ENCODE results near the gene RPAIN.

RPAIN gene

DNA sequence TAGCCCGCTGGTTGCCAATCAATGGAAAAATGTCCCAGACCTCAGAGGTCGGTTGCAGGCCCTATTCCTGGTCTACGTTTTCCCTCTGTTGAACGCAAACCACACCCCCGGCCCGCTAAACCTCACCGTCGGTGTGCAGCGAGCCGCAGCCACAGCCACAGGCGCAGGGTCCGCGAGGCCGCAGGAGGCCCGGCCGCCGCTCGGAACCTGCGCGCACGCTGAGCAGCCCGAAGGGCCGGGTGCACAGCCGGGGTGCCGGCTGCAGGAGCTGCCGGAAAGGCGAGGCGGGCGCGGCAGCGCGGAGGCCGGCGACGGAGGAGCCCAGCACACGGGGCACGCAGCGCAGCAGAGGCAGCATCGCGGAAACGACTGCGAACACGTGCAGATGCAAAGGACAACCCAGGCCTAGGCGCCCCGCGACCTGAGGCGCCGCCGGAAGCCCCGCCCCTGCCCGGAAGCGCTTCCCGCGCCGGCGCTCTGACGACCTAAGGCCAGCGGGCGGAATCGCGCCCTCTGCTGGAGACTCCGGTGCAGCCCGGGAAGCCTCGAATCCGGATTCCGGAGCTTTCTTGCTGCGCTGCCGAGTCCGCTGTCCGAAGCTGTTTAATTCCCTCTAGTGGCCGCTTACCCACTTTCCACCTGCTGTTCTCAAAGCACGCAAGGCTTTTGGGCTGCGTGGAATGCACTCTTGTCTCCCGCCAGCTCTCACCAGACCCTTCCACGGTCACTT is 18.9 kb downstream of the RPAIN start, which contains the start of gene C1QBP:
C1QBP (minus strand) TSS at position 440 of the 730 bp plus-strand sequence; CDS start at position 358, 82 bp downstream.
- TF ChIP-seq ZNF274 (IDR thresholded peaks at IDR 0.05; ENCODE audit: low read depth, low read length) = no peak
- peak within 1 kb of the TSS; percentile 98 for H3K4me3 ChIP-seq (ENCODE audit: low read length)

DNA sequence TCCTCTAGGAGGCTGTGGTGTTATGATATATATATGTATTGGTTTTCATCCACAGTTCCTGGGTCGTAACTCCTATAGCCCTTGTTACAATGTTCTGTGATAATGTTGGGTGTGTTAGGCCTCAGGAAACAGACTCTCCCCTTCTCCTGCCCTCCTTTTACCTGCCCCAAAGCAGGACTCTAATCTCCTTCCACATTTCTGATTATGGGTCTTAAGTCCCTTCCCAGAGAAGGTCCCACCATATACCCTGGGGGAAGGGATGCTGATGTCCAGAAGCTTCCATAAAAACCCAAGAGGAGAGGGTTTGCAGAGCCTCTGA is 19.4 kb downstream of the RPAIN start:
- TF ChIP-seq ZNF274 (IDR thresholded peaks at IDR 0.05; ENCODE audit: low read depth, low read length) = no peak
- H3K4me3 ChIP-seq (ENCODE audit: low read length) = peak overlapping the region; percentile 9; the same call in 1 of the 2 replicates

DNA sequence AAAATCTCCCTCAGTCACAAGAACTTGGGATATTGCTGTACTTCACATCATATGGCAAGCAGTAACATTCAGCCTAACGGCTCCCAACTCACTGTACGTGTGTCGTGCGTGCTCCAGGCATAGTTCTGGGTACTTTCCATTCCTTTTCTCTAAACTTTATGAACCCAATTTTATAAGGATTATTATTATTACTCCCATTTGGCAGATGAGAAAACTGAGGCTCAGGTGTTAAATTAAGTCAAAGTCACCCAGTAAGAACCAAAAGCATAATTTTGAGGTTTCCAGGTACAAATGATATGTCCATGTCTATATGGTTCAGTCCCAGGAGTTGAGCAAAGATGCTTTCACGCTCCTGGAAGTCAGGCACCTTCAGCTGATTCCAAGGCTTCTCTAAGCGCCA is 23.7 kb downstream of the RPAIN start:
- no peak overlapping the region for H3K4me3 ChIP-seq (ENCODE audit: low read length)
- no peak for TF ChIP-seq ZNF274 (IDR thresholded peaks at IDR 0.05; ENCODE audit: low read depth, low read length)

DNA sequence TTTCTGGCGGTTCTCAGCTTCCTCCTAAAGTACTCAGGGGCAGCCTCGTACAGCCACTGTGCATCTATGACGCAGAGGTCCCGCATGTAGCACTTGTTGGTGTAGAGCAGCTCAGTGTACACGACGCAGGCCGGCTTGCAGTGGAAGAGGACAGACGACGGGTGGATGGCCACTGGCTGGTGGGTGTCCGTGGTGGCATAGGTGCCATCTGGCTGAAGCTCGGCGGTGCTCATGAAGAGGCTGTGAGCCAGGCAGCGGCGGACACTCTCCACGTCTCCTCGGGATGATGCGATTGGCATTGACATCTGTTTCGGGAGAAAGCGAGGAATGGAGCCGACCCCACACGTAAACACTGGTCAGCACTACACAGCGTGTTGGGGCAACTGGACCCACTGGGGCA is 24.2 kb downstream of the RPAIN start:
- H3K4me3 ChIP-seq (ENCODE audit: low read length) = no peak overlapping the region
- no peak for TF ChIP-seq ZNF274 (IDR thresholded peaks at IDR 0.05; ENCODE audit: low read depth, low read length)

DNA sequence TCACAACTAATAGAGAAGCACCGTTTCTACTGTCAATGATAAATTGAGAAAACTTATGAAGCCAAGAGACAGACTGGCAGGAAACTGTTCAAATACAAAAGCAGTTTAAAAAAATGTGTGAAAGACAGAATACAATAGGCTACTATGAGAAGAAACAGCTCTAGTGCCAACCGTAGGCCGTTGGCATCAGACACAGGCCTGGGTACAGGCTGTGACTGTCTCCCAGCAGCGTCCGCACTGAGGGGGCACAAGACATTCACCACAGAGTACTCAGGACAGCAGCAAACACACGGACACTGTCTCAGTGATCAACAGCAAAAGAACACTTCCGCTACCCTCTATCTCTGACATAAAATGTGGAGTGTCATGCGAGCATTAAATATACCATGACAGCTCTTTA is 26.8 kb downstream of the RPAIN start:
- no peak overlapping the region for H3K4me3 ChIP-seq (ENCODE audit: low read length)
- no peak for TF ChIP-seq ZNF274 (IDR thresholded peaks at IDR 0.05; ENCODE audit: low read depth, low read length)

DNA sequence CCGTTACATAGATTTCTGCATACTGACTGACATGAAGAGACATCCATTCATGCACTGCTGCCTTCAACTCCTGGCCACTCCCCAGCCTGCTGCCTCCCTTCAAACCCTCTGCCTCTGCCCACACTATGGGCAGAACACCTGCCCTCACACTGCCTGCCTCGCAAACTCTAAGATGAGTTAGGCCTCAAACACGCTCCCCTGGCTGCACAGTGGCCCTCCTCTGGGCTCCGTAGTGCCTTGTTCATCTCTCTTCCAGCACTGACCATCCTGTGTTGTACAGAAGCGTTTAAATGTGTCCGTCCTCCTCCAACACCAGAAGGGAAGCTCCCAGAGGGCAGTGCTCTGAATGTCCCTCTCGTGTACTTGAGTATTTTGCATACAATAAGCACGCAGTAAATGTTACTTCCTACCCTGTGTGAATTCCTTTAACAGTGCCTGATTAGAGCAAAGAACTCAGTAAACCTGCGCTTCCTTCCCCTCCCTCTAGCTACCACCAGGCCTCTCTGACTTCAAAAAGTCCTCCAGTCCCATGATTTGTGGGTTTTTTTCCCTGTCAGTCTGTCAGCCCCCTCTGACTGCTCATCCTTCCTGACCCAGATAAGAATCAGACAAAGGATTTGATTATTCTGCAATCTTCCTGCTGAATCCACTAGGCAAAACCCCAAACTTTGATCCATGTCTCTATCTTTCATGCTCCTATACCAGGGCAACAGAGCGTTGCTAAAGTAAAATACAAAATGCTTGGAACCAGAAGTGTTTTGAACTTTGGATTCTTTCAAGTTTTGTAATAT is 44.9 kb downstream of the RPAIN start:
- no peak for TF ChIP-seq ZNF274 (IDR thresholded peaks at IDR 0.05; ENCODE audit: low read depth, low read length)
- H3K4me3 ChIP-seq (ENCODE audit: low read length) = no peak overlapping the region

DNA sequence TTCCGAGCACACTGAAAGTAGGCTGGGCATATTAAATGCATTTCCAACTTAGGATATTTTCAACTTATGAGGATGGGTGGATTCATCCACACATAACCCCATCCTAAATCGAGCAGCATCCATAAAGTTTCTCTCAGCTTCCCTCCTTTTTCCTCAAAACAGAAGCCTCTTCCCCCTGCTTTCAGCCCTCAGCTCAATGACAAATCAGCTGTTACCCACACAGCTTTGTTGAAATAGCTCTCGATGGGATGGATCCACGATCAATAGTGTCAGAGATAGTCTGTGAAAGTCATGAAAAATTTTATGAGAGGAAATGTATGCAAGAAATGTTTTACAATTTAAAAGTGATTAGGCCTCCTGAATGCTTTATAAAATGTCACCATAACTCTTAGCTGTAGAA is 46.3 kb downstream of the RPAIN start:
- no peak overlapping the region for H3K4me3 ChIP-seq (ENCODE audit: low read length)
- TF ChIP-seq ZNF274 (IDR thresholded peaks at IDR 0.05; ENCODE audit: low read depth, low read length) = no peak

DNA sequence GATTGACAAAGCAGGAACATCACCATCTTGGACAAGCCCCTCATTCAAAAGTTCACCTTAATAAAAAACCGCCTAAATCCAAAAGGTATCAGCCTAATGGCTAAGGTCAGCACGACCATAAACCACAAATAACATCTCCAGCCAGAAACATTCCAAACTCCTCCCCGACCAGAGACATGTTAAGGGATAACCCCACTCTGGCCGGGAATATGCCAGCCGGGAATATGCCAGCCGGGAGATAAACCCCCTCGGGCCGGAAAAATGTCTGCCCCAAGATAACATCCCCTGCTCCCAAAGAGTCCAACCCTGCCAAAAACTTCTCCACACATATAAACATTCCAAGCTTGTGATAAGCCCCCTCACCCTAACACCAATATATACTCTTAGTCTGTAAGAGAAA is 47.4 kb downstream of the RPAIN start:
- peak overlapping the region; percentile 87 for H3K4me3 ChIP-seq (ENCODE audit: low read length)
- TF ChIP-seq ZNF274 (IDR thresholded peaks at IDR 0.05; ENCODE audit: low read depth, low read length) = no peak

DNA sequence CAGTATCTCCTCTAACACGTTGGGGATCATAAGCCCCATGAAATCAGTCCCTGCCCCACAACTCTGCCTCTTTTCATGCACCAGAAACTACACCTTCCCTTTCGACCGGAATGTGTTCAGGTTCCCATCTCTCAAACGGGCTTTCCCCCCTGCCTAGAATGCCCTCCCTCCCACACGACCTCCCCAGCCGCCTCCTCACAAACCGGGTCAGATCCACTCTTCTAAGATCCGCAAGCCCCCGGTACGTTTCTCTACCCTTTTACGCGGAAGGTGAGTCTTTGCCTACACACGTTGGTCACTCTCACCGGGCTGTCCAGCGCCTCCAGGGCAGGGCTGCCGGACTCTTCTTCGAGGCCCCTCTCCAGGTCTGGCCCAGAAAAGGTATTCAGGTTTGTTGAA is 48.1 kb downstream of the RPAIN start:
- peak overlapping the region; percentile 87 for H3K4me3 ChIP-seq (ENCODE audit: low read length)
- no peak for TF ChIP-seq ZNF274 (IDR thresholded peaks at IDR 0.05; ENCODE audit: low read depth, low read length)

DNA sequence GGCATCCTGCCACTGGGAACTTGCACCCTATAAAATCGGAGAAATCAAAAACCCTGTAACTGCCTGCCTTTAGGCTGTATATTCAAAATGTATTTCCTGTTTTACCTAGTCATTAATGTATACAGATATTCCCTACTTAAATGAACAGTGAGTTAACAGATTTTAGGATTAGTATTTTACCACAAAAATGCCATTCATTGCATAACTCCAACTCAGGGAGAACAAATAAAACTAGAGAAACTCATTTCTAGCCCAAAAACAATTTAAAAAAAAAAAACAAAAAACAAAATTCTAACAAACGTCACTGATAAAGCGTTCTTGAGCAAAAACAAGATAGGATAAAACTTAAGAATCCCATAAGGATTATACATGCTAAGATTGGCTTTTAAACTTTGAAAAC is 52.5 kb downstream of the RPAIN start:
- H3K4me3 ChIP-seq (ENCODE audit: low read length) = no peak overlapping the region
- no peak for TF ChIP-seq ZNF274 (IDR thresholded peaks at IDR 0.05; ENCODE audit: low read depth, low read length)

DNA sequence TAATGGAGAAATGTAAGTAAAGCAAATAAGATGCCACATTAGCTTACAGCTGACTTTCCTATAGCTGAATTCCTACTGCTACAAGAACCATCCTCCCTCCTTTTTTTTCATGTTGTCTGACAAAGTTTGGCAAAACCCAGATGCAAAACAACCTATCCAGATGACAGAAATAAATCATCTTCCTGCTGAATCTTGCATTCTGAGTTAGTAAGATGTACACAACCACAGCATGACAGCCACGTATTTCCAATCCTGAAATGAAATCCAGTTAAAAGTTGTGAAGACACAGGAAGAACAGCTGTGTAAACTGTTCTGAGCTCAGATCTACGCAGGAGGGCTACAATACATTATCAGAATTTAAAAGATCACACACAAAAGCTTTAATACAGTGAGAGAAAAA is 53.9 kb downstream of the RPAIN start:
- no peak for TF ChIP-seq ZNF274 (IDR thresholded peaks at IDR 0.05; ENCODE audit: low read depth, low read length)

DNA sequence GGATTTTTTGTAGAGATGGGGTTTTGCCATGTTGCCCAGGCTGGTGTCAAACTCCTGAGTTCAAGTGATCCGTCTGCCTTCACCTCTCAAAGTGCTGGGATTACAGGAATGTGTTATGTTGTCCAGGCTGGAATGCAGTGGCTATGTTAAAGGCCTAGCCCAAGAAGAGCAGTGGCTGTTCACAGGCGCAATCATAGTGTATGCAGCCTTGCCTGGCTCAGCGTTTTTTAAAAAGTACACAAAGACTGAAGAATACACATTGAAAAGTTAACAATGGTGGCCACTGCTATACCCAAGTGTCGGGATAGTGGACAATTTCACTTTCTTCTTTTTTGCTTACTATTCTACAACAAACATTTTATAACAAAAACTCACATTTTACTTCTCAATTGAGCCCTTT is 59.0 kb downstream of the RPAIN start:
- H3K4me3 ChIP-seq (ENCODE audit: low read length) = no peak overlapping the region
- TF ChIP-seq ZNF274 (IDR thresholded peaks at IDR 0.05; ENCODE audit: low read depth, low read length) = no peak

More for the DNA sequence above, 53.9 kb downstream of the RPAIN start:
- H3K4me3 ChIP-seq (ENCODE audit: low read length) = no peak overlapping the region

DNA sequence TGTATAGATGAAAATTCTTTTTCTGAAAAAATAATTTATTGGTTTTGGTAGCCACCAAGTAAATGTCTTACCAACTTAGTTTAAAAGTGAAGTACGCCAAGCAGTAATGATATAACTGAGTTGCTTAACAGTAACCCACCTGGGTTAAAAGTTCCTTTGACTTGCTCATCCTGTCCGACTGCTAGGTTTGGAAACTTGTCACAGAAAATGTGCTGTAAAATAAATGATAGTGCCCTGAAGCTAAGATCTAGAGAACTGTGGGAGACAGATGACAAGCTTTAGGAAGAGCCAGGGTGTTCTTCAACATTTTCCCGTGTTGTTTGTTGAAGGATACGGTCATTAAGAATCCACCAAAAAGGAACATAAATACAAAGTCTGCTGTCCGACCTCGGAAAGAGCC is 61.0 kb downstream of the RPAIN start:
- TF ChIP-seq ZNF274 (IDR thresholded peaks at IDR 0.05; ENCODE audit: low read depth, low read length) = no peak
- H3K4me3 ChIP-seq (ENCODE audit: low read length) = no peak overlapping the region

DNA sequence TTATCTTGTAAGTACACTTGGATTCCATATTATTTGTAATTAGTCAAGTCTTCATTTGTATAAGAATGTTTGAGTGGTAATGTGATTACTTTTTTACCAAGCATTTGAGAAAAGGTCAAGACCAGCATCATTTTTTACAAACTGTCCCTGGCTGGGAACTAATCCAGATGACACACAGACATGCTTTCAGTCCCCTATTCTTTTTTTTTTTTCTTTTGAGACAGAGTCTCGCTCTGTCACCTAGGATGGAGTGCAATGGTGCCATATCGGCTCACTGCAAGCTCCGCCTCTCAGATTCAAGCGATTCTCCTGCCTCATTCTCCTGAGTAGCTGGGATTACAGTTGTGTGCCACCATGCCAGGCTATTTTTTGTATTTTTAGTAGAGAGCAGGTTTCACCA is 61.5 kb downstream of the RPAIN start:
- TF ChIP-seq ZNF274 (IDR thresholded peaks at IDR 0.05; ENCODE audit: low read depth, low read length) = no peak
- H3K4me3 ChIP-seq (ENCODE audit: low read length) = no peak overlapping the region
